Kidney epithelial cell (primary cell): ENCODE data around the gene EPHB1. TPM values are rescaled to one million over a fixed set of nuclear protein-coding genes. Genes with fewer than 3 reads are reported as not detected.

Source experiments
- DNase-seq: peaks from one replicate; pipeline ENCODE4 v3.0.0-alpha.2; 2010; ENCODE audit warnings: low read depth
- H3K27me3 ChIP-seq: 2 replicates; pipeline ENCODE4 v1.6.0; 2011; ENCODE audit warnings: low read length; ENCODE audit not compliant: control insufficient read depth, insufficient read depth
- H3K36me3 ChIP-seq: 2 replicates; pipeline ENCODE4 v1.5.1; 2011; ENCODE audit warnings: low read length; ENCODE audit not compliant: control insufficient read depth, insufficient read depth
- H3K4me3 ChIP-seq: 2 replicates; pipeline ENCODE4 v1.5.1; 2011; ENCODE audit warnings: low read depth, mild to moderate bottlenecking, control low read depth, low read length
- total RNA-seq: library from RNA; depleted of rRNA; stranded (reverse); fragments of >200 nt; gene quantifications from 2 replicates; pipeline ENCODE4 v1.2.3, GENCODE V29; 2015
- TF ChIP-seq, protein P1 (sequence below): IDR thresholded peaks from 2 replicates; pipeline ENCODE4 v1.5.1; 2011; ENCODE audit warnings: mild to moderate bottlenecking, moderate library complexity, low read length, control low read depth, inconsistent platforms; ENCODE audit not compliant: insufficient read depth, poor library complexity, severe bottlenecking

Gene EPHB1
- total RNA-seq, 1 donor from 2014 or later = 10.8 TPM

DNA sequence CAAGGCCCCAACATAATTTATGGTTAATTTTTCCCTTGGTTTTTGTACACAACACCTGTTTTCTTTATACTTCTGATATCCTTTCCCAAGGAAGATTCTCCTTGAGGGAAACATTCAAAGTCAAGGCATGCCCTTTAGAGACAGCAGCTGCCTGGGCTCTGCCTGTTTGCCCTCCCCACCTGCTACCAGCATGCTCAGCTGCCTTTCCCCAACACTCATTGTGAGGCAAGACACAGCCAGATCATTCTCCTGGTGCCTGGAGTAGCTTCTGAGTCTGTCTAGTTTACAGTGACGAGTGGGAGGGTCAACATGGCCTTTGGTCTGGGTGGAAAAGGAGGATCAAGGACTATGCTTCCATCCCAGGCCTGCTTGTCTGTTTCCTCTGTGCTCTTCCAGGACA lies 132.5 kb downstream of the EPHB1 start:
- TF ChIP-seq, protein P1, sequence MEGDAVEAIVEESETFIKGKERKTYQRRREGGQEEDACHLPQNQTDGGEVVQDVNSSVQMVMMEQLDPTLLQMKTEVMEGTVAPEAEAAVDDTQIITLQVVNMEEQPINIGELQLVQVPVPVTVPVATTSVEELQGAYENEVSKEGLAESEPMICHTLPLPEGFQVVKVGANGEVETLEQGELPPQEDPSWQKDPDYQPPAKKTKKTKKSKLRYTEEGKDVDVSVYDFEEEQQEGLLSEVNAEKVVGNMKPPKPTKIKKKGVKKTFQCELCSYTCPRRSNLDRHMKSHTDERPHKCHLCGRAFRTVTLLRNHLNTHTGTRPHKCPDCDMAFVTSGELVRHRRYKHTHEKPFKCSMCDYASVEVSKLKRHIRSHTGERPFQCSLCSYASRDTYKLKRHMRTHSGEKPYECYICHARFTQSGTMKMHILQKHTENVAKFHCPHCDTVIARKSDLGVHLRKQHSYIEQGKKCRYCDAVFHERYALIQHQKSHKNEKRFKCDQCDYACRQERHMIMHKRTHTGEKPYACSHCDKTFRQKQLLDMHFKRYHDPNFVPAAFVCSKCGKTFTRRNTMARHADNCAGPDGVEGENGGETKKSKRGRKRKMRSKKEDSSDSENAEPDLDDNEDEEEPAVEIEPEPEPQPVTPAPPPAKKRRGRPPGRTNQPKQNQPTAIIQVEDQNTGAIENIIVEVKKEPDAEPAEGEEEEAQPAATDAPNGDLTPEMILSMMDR = no peak
- no peaks in the 10 kb centered on the region for H3K36me3 ChIP-seq
- no peaks in the 10 kb centered on the region for H3K27me3 ChIP-seq
- no peak for DNase-seq
- H3K4me3 ChIP-seq = no peak overlapping the region

DNA sequence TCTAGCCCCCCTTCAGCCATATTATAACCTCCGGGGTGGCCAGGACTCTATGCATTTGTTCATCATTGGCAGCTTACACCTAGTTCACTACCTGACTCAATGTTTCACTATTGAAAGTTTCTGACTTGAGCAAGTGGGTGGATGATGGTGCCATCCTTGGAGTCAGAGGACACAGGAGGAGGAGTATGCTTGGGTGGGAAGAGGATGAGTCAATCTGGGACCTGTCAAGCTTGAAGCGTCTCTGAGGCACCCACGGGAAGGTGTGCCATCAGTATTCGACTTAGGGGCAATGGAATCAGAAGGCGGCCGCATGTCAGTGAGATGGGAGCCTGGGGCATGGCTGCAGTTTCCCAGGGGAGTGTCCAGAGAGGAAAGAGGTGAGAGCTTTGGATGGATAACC lies 133.3 kb downstream of the EPHB1 start:
- no peaks in the 10 kb centered on the region for H3K27me3 ChIP-seq
- no peak overlapping the region for H3K4me3 ChIP-seq
- DNase-seq = no peak
- TF ChIP-seq, protein P1 = no peak
- H3K36me3 ChIP-seq = no peaks in the 10 kb centered on the region

DNA sequence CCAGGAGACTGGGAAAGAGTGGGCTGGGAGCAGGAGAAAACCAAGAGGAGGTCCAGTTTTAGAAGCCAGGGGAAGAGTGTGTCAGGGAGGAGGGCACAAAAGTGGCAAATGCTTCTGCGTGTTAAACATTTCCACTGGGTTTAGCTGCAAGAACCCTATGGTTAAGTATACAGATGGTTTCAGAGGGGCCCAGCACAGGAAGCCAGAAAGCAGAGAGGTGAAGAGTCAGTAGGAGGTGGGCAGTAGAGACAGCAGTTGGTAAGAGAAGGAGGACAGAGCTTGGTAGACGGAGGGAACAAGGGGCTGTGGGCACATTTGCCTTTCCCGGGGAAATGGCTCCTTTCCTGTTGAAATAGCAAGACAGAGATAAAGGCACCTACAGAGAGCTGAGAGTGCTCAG lies 133.8 kb downstream of the EPHB1 start:
- H3K4me3 ChIP-seq = no peak overlapping the region
- no peak for DNase-seq
- TF ChIP-seq, protein P1 = no peak
- H3K36me3 ChIP-seq = no peaks in the 10 kb centered on the region
- no peaks in the 10 kb centered on the region for H3K27me3 ChIP-seq

DNA sequence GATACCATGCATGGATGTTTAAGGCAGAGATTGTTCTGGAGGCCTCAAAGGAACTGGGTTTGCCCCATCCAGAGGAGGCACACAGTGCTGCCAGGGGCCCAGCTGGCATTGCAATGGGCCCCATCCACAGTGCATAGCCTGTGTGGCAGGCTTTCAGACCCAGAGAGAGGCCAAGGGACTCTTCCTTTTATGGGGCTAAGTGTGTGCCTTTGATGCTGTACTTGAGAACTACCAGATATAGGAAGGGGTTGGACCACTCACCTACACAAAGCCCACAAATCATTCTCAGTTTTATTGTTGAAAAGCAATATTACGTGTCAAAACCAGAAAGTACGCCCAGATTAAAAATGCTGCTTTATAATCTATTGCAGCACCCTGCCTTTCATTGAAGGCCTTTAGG lies 134.9 kb downstream of the EPHB1 start:
- TF ChIP-seq, protein P1 = no peak
- Histone ChIP-seq H3K4me3 (no peak overlapping the region), H3K27me3 (no peaks in the 10 kb centered on the region), H3K36me3 (no peaks in the 10 kb centered on the region)
- no peak for DNase-seq

DNA sequence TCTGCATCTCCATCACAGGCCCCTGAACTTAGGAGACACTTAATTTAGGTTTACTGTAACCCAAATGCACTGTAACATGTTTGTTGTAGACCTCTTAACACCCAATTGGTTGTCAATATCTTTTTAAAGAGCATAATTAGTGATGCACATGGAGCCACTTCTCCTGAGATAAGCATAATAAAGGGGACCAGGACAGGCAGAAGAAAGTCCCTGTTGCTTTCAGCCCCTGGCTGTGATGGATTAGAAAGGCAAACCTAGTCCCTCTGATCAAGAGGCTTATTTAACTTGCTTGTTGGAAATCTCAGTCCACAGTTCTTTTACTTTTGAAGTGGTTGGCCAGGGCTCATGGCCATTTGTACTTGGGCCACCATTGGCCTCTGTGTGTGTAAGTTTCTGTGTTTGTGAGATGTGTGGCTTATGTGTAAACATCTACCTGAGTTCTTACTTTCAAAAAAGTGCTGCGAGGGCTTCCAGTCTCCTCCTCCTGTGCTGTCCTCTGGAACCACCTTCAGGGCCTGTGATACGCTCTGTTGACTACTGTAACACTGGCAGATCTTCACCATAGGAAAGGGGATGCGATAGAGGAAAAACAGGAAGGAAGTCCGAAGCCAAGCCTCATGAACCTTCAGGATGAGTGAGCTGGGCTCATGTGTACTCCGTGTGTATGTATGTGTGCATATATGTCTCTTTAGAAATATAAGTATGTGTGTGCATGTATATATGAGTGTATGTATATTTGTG lies 136.2 kb downstream of the EPHB1 start:
- Histone ChIP-seq H3K27me3 (no peaks in the 10 kb centered on the region), H3K36me3 (no peaks in the 10 kb centered on the region), H3K4me3 (no peak overlapping the region)
- TF ChIP-seq, protein P1 = no peak
- no peak for DNase-seq

DNA sequence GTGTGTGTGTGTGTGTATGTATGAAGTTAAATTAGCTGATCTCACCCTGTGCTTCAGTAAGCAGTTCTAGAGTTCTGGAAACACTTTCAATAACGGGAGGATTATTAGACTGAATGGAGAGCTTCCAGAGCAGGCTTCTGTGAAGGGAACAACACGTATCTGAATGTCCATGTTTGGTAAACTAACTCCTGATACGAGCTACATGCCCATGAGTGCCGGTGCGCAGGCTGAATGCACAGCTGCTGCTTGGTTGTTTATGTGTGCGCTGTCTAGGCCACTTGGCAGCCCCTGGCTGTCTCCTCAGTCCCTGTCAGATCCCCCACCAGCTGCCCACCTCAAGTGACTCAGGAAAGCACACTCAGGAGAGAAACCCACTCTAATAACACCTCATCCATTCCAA lies 137.0 kb downstream of the EPHB1 start:
- Histone ChIP-seq H3K4me3 (no peak overlapping the region), H3K27me3 (no peaks in the 10 kb centered on the region), H3K36me3 (no peaks in the 10 kb centered on the region)
- DNase-seq = no peak
- TF ChIP-seq, protein P1 = no peak
